SK-N-SH (cell line): ENCODE data around the gene MVB12A. TPM values are rescaled to one million over a fixed set of nuclear protein-coding genes. Genes with fewer than 3 reads are reported as not detected.
A peak's percentile ranks its signal among the peaks of the same experiment; 100 is the strongest.

Source experiments
- CTCF ChIA-PET: fragments of 300-600, 350-600 bp; formaldehyde crosslinking; extraction: SDS; loops from one replicate; lab custom pipeline; 2021; lab: Yijun Ruan, JAX
- POLR2A ChIA-PET: fragments of 350-600 bp; sonication (Branson Sonifier 250); formaldehyde crosslinking; extraction: SDS; loops from one replicate; lab custom pipeline; 2020; ENCODE audit warnings: antibody characterized with exemption, inconsistent platforms; lab: Yijun Ruan, JAX
- DNase-seq: peaks from one replicate; pipeline ENCODE4 v3.0.0; 2012
- H2AFZ ChIP-seq: fragments of 200-600 bp; sonication (generic); 2 replicates; pipeline ENCODE4 v1.8.1; 2016; ENCODE audit warnings: antibody characterized with exemption, mild to moderate bottlenecking, low read depth
- H3F3A ChIP-seq: fragments of 200-600 bp; sonication (generic); replicated peaks from 2 replicates; pipeline ENCODE3; 2016; ENCODE audit warnings: antibody characterized with exemption, mild to moderate bottlenecking; ENCODE audit not compliant: insufficient read depth
- H3K27ac ChIP-seq, 2 experiments: fragments of 200-500 bp in 1 of 2; fragments of 200-600 bp in 1 of 2; sonication (Bioruptor generic) in 1 of 2; sonication (generic), shearing (Covaris generic) in 1 of 2; 2 replicates each; pipeline versions ENCODE4 v1.5.1 to v1.6.1; 2014 to 2016; ENCODE audit warnings: low read depth in 2 of 2, inconsistent platforms in 1 of 2, low read length in 1 of 2, mild to moderate bottlenecking in 1 of 2, mixed read lengths in 1 of 2
- H3K27me3 ChIP-seq: fragments of 200-600 bp; sonication (generic), shearing (Covaris generic); 2 replicates; pipeline ENCODE4 v1.6.1; 2016; ENCODE audit warnings: mixed run types; ENCODE audit not compliant: insufficient read depth
- H3K36me3 ChIP-seq, 2 experiments: fragments of 200-500 bp in 1 of 2; fragments of 200-600 bp in 1 of 2; sonication (Bioruptor generic) in 1 of 2; sonication (generic) in 1 of 2; replicated peaks in 1 of 2; 2 replicates each; pipeline versions ENCODE3 to v1.5.1; 2014 to 2016; ENCODE audit warnings: low read length in 1 of 2, mild to moderate bottlenecking in 1 of 2; ENCODE audit not compliant: insufficient read depth in 2 of 2, control insufficient read depth in 1 of 2
- H3K4me1 ChIP-seq, 2 experiments: fragments of 200-500 bp in 1 of 2; fragments of 200-600 bp in 1 of 2; sonication (Bioruptor generic) in 1 of 2; sonication (generic), shearing (Covaris generic) in 1 of 2; 2 replicates each; pipeline versions ENCODE4 v1.5.1 to v1.6.1; 2014 to 2016; ENCODE audit warnings: low read depth in 1 of 2, low read length in 1 of 2, mixed run types in 1 of 2; ENCODE audit not compliant: insufficient read depth in 2 of 2, control insufficient read depth in 1 of 2
- H3K4me2 ChIP-seq: fragments of 200-600 bp; sonication (generic), shearing (Covaris generic); 2 replicates; pipeline ENCODE4 v1.6.1; 2017; ENCODE audit warnings: mixed run types
- H3K4me3 ChIP-seq, 2 experiments: fragments of 200-500 bp in 1 of 2; fragments of 200-600 bp in 1 of 2; sonication (Bioruptor generic) in 1 of 2; sonication (generic), shearing (Covaris generic) in 1 of 2; 2 replicates each; pipeline versions ENCODE4 v1.5.1 to v1.8.1; 2014 to 2016; ENCODE audit warnings: low read depth in 2 of 2, inconsistent platforms in 1 of 2, low read length in 1 of 2, mild to moderate bottlenecking in 1 of 2, mixed read lengths in 1 of 2, moderate library complexity in 1 of 2
- H3K79me2 ChIP-seq: fragments of 200-600 bp; sonication (generic); 2 replicates; pipeline ENCODE4 v1.8.1; 2017; ENCODE audit warnings: mild to moderate bottlenecking; ENCODE audit not compliant: insufficient read depth
- H3K9ac ChIP-seq: fragments of 200-600 bp; sonication (generic); 2 replicates; pipeline ENCODE4 v1.6.1; 2017; ENCODE audit warnings: mixed run types
- H3K9me2 ChIP-seq: fragments of 200-600 bp; sonication (generic); 2 replicates; pipeline ENCODE4 v1.6.1; 2017; ENCODE audit warnings: mixed run types
- H3K9me3 ChIP-seq: fragments of 200-600 bp; sonication (generic); 2 replicates; pipeline ENCODE4 v1.6.1; 2017; ENCODE audit warnings: mixed run types, mild to moderate bottlenecking, moderate library complexity
- H4K20me1 ChIP-seq: fragments of 200-600 bp; sonication (generic); 2 replicates; pipeline ENCODE4 v1.6.1; 2017; ENCODE audit warnings: mild to moderate bottlenecking, mixed run types; ENCODE audit not compliant: insufficient read depth
- CHD2 ChIP-seq: fragments of 150-350 bp; IDR thresholded peaks from 2 replicates; pipeline ENCODE4 v1.6.1; 2018; ENCODE audit warnings: low read length; ENCODE audit not compliant: partially characterized antibody
- EZH2phosphoT487 ChIP-seq: fragments of 200-600 bp; sonication (generic); IDR thresholded peaks from 2 replicates; pipeline ENCODE4 v1.6.1; 2017; ENCODE audit warnings: low read depth, mixed run types, mild to moderate bottlenecking, antibody characterized with exemption, moderate library complexity, borderline replicate concordance
- GATA2 ChIP-seq: sonication (generic); formaldehyde crosslinking; IDR thresholded peaks from 2 replicates; pipeline ENCODE4 v1.5.0; 2020; ENCODE audit warnings: mild to moderate bottlenecking, missing genetic modification reagents
- MEF2A ChIP-seq: IDR thresholded peaks from 2 replicates; pipeline ENCODE4 v1.4.0; 2012; ENCODE audit warnings: low read depth, borderline replicate concordance
- MXI1 ChIP-seq: IDR thresholded peaks from 2 replicates; pipeline ENCODE4 v1.6.1; 2012; ENCODE audit warnings: mild to moderate bottlenecking, low read depth, low read length, improper control_type of control experiment
- NFIC ChIP-seq: IDR thresholded peaks from 2 replicates; pipeline ENCODE4 v1.4.0; 2012; ENCODE audit warnings: borderline replicate concordance
- POLR2AphosphoS5 ChIP-seq: IDR thresholded peaks from 2 replicates; pipeline ENCODE4 v1.6.1; 2012; ENCODE audit warnings: low read depth, low read length
- RXRA ChIP-seq: IDR thresholded peaks from 2 replicates; pipeline ENCODE4 v1.4.0; 2012; ENCODE audit warnings: low read depth, mild to moderate bottlenecking, borderline replicate concordance
- TEAD4 ChIP-seq: IDR thresholded peaks from 2 replicates; pipeline ENCODE4 v1.4.0; 2012; ENCODE audit warnings: mild to moderate bottlenecking, borderline replicate concordance; ENCODE audit not compliant: insufficient read depth
- YY1 ChIP-seq: IDR thresholded peaks from 2 replicates; pipeline ENCODE4 v1.4.0; 2012; ENCODE audit warnings: low read depth, mild to moderate bottlenecking
- WGBS: methylation state at CpG from one replicate; pipeline ENCODE4 v1.1.6; 2017; ENCODE audit warnings: low lambda C conversion rate; 5-methylcytosine and 5-hydroxymethylcytosine counted together
- polyA plus RNA-seq, 3 experiments: library from polyadenylated mRNA; depleted of rRNA; stranded (reverse); fragments of >200 nt; gene quantifications; 2 replicates each; pipeline ENCODE4 v1.2.3, GENCODE V29; 2012
- TF ChIP-seq, protein P1 (sequence below): fragments of 200-600 bp; sonication (generic); IDR thresholded peaks from 2 replicates; pipeline ENCODE4 v1.6.1; 2017; ENCODE audit warnings: antibody characterized with exemption, mild to moderate bottlenecking, moderate library complexity
- TF ChIP-seq, protein P2 (sequence below): IDR thresholded peaks from 2 replicates; pipeline ENCODE4 v1.4.0; 2012; ENCODE audit warnings: low read depth, borderline replicate concordance
- TF ChIP-seq, protein P3 (sequence below): IDR thresholded peaks from 2 replicates; pipeline ENCODE4 v1.4.0; 2012; ENCODE audit warnings: low read depth
- TF ChIP-seq, protein P4 (sequence below): fragments of 150-350 bp; IDR thresholded peaks from 2 replicates; pipeline ENCODE4 v1.6.1; 2016; ENCODE audit warnings: mild to moderate bottlenecking, low read depth, low read length
- TF ChIP-seq, protein P5 (sequence below): IDR thresholded peaks from 2 replicates; pipeline ENCODE4 v1.4.0; 2012; ENCODE audit warnings: low read depth, borderline replicate concordance
- TF ChIP-seq, protein P6 (sequence below): IDR thresholded peaks from 2 replicates; pipeline ENCODE4; 2012

The MVB12A gene
- polyA plus RNA-seq, 1 of the 3 experiments (the other 2 are of a cell fraction): 63.9 TPM

DNA sequence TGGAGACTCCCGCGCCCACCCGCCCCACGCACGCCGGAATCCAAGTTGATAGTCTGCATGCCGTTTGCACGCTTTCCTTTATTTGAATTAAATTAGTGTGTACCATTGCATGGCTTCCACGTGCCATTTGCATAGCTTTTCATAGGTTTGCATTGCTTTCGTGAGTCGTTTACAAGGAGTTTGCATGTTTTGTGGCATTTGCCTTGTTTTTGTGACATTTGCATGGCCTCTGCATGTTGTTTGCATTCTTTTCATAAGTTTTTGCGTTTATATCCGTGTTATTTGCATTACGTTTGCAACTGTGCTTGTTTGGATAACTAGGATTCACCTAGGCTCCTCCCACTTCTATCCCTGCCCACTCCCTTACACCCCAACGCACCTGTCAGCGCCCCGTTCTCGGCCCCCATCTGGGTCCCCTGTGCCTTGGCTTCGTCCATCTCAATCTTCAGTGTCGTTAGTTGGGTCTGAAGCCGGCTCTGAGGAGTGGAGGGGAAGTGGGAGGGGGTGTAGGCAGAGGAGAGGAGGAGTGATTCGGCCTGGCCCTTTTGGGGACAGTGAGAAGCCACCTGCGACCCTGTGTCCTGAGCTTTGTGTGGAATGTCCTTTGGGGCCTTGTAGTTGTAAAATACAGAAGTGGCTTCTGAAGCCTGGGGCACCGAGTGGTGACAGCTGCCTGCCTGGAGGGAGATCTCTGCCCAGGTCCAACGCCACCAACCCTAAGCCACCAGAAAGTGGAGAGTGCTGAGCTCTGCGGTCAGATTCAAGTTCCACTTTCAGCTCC lies 28.3 kb upstream of the MVB12A start:
- H3K4me3 ChIP-seq: peak overlapping the region; percentile 59 to 65
- CTCF ChIA-PET: interaction anchor here (0.6 to 5.3 kb wide), 23 partner anchors 10 to 149 kb away, joined by 3 to 69 read pairs (median 4); partner anchors contain the start of genes BST2 and DDA1
- no peaks in the 10 kb centered on the region for H3K79me2 ChIP-seq
- peak overlapping the region in 1 of 2 experiments; percentile 24; a peak in 1 of 4 replicates for H3K27ac ChIP-seq
- no peaks in the 10 kb centered on the region for H4K20me1 ChIP-seq
- H3K36me3 ChIP-seq: no peaks in the 10 kb centered on the region
- peak overlapping the region; percentile 85 for H3K4me2 ChIP-seq
- DNase-seq: peak; percentile 52
- H2AFZ ChIP-seq: peak overlapping the region; percentile 92
- H3K9ac ChIP-seq: no peak overlapping the region
- H3K9me2 ChIP-seq: no peaks in the 10 kb centered on the region
- POLR2A ChIA-PET: interaction anchor here (1.0 kb wide), 1 partner anchor 12 kb away, joined by 4 read pairs; no protein-coding TSS in a partner anchor
- H3F3A ChIP-seq: peaks cover 6% of the 10 kb centered on the region
- H3K27me3 ChIP-seq: no peaks in the 10 kb centered on the region
- H3K4me1 ChIP-seq: peaks cover 0 to 7% of the 10 kb centered on the region in 2 experiments; a peak in 1 of 4 replicates
- TF ChIP-seq POLR2AphosphoS5 (no peak), TEAD4 (no peak), EZH2phosphoT487 (no peak), MXI1 (peak; percentile 79), YY1 (no peak), NFIC (no peak)
- TF ChIP-seq, protein P1, sequence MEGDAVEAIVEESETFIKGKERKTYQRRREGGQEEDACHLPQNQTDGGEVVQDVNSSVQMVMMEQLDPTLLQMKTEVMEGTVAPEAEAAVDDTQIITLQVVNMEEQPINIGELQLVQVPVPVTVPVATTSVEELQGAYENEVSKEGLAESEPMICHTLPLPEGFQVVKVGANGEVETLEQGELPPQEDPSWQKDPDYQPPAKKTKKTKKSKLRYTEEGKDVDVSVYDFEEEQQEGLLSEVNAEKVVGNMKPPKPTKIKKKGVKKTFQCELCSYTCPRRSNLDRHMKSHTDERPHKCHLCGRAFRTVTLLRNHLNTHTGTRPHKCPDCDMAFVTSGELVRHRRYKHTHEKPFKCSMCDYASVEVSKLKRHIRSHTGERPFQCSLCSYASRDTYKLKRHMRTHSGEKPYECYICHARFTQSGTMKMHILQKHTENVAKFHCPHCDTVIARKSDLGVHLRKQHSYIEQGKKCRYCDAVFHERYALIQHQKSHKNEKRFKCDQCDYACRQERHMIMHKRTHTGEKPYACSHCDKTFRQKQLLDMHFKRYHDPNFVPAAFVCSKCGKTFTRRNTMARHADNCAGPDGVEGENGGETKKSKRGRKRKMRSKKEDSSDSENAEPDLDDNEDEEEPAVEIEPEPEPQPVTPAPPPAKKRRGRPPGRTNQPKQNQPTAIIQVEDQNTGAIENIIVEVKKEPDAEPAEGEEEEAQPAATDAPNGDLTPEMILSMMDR: no peak
- TF ChIP-seq, protein P2, sequence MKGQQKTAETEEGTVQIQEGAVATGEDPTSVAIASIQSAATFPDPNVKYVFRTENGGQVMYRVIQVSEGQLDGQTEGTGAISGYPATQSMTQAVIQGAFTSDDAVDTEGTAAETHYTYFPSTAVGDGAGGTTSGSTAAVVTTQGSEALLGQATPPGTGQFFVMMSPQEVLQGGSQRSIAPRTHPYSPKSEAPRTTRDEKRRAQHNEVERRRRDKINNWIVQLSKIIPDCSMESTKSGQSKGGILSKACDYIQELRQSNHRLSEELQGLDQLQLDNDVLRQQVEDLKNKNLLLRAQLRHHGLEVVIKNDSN: no peak
- TF ChIP-seq, protein P3, sequence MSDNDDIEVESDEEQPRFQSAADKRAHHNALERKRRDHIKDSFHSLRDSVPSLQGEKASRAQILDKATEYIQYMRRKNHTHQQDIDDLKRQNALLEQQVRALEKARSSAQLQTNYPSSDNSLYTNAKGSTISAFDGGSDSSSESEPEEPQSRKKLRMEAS: peak; percentile 48; the same call in 1 of the 2 replicates
- TF ChIP-seq, protein P4, sequence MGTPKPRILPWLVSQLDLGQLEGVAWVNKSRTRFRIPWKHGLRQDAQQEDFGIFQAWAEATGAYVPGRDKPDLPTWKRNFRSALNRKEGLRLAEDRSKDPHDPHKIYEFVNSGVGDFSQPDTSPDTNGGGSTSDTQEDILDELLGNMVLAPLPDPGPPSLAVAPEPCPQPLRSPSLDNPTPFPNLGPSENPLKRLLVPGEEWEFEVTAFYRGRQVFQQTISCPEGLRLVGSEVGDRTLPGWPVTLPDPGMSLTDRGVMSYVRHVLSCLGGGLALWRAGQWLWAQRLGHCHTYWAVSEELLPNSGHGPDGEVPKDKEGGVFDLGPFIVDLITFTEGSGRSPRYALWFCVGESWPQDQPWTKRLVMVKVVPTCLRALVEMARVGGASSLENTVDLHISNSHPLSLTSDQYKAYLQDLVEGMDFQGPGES: no peak
- H3K9me3 ChIP-seq: no peaks in the 10 kb centered on the region
- WGBS: 22% methylated on average over 24 of the region's 26 CpGs

DNA sequence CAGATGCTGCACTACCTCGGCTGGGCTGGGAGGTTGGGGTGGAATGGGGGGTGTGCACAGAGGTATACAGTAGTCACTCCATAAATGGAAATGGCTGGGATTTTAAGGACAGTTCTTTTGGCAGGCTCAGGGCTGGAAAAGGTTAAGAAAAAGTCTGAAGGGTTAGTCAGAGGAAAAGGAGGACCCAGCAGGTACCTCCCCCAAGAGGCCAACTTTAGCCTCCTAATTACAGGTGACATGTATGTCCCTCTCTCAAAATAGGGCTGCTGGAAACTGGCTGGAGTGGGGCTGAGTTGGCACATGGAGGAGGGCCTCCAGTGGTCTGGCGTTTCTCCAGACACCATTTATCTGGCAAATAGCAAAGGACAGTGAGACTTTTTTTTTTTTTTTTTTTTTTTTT lies 26.8 kb upstream of the MVB12A start:
- H3K27me3 ChIP-seq: no peaks in the 10 kb centered on the region
- H3K79me2 ChIP-seq: no peaks in the 10 kb centered on the region
- peaks cover 6% of the 10 kb centered on the region for H3F3A ChIP-seq
- no peaks in the 10 kb centered on the region for H3K9me2 ChIP-seq
- no peak overlapping the region for H2AFZ ChIP-seq
- H3K9ac ChIP-seq: no peak overlapping the region
- H3K4me3 ChIP-seq: no peak overlapping the region
- ChIA-PET POLR2A (no interaction called here), CTCF (interaction anchor here (0.7 to 2.0 kb wide), 6 partner anchors 9 to 100 kb away, joined by 3 to 8 read pairs (median 4); partner anchors contain the start of gene MVB12A)
- H3K9me3 ChIP-seq: no peaks in the 10 kb centered on the region
- no peak overlapping the region for H3K27ac ChIP-seq
- H3K4me1 ChIP-seq: peaks cover 0 to 7% of the 10 kb centered on the region in 2 experiments; a peak in 1 of 4 replicates
- H3K36me3 ChIP-seq: no peaks in the 10 kb centered on the region
- 32% methylated on average over 2 of the region's 2 CpGs for WGBS
- H4K20me1 ChIP-seq: no peaks in the 10 kb centered on the region
- DNase-seq: no peak
- no peak overlapping the region for H3K4me2 ChIP-seq
- TF ChIP-seq EZH2phosphoT487 (no peak), GATA2 (CRISPR knock-in tag) (no peak), POLR2AphosphoS5 (no peak), MEF2A (no peak), RXRA (no peak), CHD2 (no peak)
- TF ChIP-seq, protein P5, sequence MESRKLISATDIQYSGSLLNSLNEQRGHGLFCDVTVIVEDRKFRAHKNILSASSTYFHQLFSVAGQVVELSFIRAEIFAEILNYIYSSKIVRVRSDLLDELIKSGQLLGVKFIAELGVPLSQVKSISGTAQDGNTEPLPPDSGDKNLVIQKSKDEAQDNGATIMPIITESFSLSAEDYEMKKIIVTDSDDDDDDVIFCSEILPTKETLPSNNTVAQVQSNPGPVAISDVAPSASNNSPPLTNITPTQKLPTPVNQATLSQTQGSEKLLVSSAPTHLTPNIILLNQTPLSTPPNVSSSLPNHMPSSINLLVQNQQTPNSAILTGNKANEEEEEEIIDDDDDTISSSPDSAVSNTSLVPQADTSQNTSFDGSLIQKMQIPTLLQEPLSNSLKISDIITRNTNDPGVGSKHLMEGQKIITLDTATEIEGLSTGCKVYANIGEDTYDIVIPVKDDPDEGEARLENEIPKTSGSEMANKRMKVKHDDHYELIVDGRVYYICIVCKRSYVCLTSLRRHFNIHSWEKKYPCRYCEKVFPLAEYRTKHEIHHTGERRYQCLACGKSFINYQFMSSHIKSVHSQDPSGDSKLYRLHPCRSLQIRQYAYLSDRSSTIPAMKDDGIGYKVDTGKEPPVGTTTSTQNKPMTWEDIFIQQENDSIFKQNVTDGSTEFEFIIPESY: no peak
- TF ChIP-seq, protein P6, sequence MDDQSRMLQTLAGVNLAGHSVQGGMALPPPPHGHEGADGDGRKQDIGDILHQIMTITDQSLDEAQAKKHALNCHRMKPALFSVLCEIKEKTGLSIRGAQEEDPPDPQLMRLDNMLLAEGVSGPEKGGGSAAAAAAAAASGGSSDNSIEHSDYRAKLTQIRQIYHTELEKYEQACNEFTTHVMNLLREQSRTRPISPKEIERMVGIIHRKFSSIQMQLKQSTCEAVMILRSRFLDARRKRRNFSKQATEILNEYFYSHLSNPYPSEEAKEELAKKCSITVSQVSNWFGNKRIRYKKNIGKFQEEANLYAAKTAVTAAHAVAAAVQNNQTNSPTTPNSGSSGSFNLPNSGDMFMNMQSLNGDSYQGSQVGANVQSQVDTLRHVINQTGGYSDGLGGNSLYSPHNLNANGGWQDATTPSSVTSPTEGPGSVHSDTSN: no peak
